K562 (cell line): ENCODE results near the gene CNTROB. TPM values are rescaled to one million over a fixed set of nuclear protein-coding genes. Genes with fewer than 3 reads are reported as not detected.
A peak's percentile ranks its signal among the peaks of the same experiment; 100 is the strongest.

Experiments
- ATAC-seq: fragments of 200-7000 bp; cut with Tn5 transposase; 3 replicates; pipeline ENCODE4 v1.9.1; 2020; ENCODE audit warnings: moderate library complexity
- BruUV-seq: library from RNA; stranded (reverse); fragments of 400-500 nt; replicated peaks from 2 replicates; lab custom pipeline; 2021; lab: Mats Ljungman, UMichigan
- CTCF ChIA-PET: fragments of 300-600 bp; formaldehyde crosslinking; extraction: SDS; loops from one replicate; lab custom pipeline; 2021; ENCODE audit warnings: low intra/inter-chr PET ratio; lab: Yijun Ruan, JAX
- POLR2A ChIA-PET: fragments of 300-600, 350-650 bp; sonication (Branson Sonifier 250); formaldehyde crosslinking; extraction: SDS; loops from one replicate; lab custom pipeline; 2021; ENCODE audit warnings: antibody characterized with exemption, inconsistent platforms; lab: Yijun Ruan, JAX
- DNase-seq, 4 experiments: peaks; one replicate each; pipeline versions ENCODE4 v3.0.0 to v3.0.0-alpha.2; 2011 to 2018; ENCODE audit warnings: low spot score in 3 of 4, mixed read lengths in 3 of 4; ENCODE audit errors: extremely low read depth in 1 of 4
- FAIRE-seq: peaks from 2 replicates; lab custom pipeline; 2011; peaks lifted over from hg19 to GRCh38; lab: Jason Lieb, UNC
- H2AFZ ChIP-seq: 2 replicates; pipeline ENCODE4 v1.6.0; 2011; ENCODE audit warnings: low read depth, low read length, control low read depth, inconsistent platforms
- H3K27ac ChIP-seq: fragments of 200-600 bp; 3 replicates; pipeline ENCODE4 v1.8.0; 2011; ENCODE audit warnings: low read depth, mild to moderate bottlenecking, control low read depth, inconsistent platforms, low read length, moderate library complexity, mixed read lengths; ENCODE audit errors: extremely low read depth
- H3K27me3 ChIP-seq, 2 experiments: fragments of 300-600 bp in 1 of 2; 2 replicates in 1 of 2; 3 replicates in 1 of 2; pipeline versions ENCODE4 v1.6.0 to v1.8.0; 2011; ENCODE audit warnings: inconsistent platforms in 2 of 2, low read length in 2 of 2, mild to moderate bottlenecking in 1 of 2, mixed read lengths in 1 of 2, moderate library complexity in 1 of 2; ENCODE audit not compliant: control insufficient read depth in 2 of 2, insufficient read depth in 2 of 2
- H3K36me3 ChIP-seq: fragments of 300-600 bp; 3 replicates; pipeline ENCODE4 v1.8.0; 2011; ENCODE audit warnings: mild to moderate bottlenecking, low read length, inconsistent platforms; ENCODE audit not compliant: control insufficient read depth, insufficient read depth
- H3K4me1 ChIP-seq, 2 experiments: fragments of 200-600 bp in 1 of 2; replicated peaks in 1 of 2; 2 replicates in 1 of 2; 3 replicates in 1 of 2; pipeline versions ENCODE4 v1.5.1 to v1.8.0; 2011; ENCODE audit warnings: inconsistent platforms in 2 of 2, low read length in 2 of 2, mild to moderate bottlenecking in 1 of 2, mixed read lengths in 1 of 2, moderate library complexity in 1 of 2; ENCODE audit not compliant: control insufficient read depth in 2 of 2, insufficient read depth in 2 of 2
- H3K4me2 ChIP-seq: 2 replicates; pipeline ENCODE4 v1.6.1; 2011; ENCODE audit warnings: low read length, control low read depth, inconsistent platforms, mixed read lengths; ENCODE audit not compliant: insufficient read depth
- H3K4me3 ChIP-seq: fragments of 200-600 bp; sonication (generic), shearing (Covaris generic); 2 replicates; pipeline ENCODE4 v1.5.1; 2016; ENCODE audit warnings: control low read depth, inconsistent platforms
- H3K79me2 ChIP-seq: fragments of 200-600 bp; 3 replicates; pipeline ENCODE4 v1.8.0; 2011; ENCODE audit warnings: low read length, inconsistent platforms; ENCODE audit not compliant: control insufficient read depth, insufficient read depth
- H3K9ac ChIP-seq, 2 experiments: 2 replicates each; pipeline versions ENCODE4 v1.6.0 to v1.6.1; 2011; ENCODE audit warnings: low read depth in 2 of 2, low read length in 2 of 2, control low read depth in 1 of 2, inconsistent platforms in 1 of 2, mild to moderate bottlenecking in 1 of 2, mixed read lengths in 1 of 2; ENCODE audit not compliant: insufficient read depth in 1 of 2
- H3K9me1 ChIP-seq: one replicate; pipeline ENCODE4 v1.6.0; 2011; ENCODE audit warnings: inconsistent platforms, mild to moderate bottlenecking, low read length, moderate library complexity; ENCODE audit not compliant: control insufficient read depth, insufficient read depth
- H3K9me3 ChIP-seq: replicated peaks from 2 replicates; pipeline ENCODE4 v1.5.1; 2011; ENCODE audit warnings: low read depth, low read length, inconsistent platforms; ENCODE audit not compliant: control insufficient read depth, insufficient read depth
- H4K20me1 ChIP-seq: replicated peaks from 2 replicates; pipeline ENCODE4 v1.6.1; 2011; ENCODE audit warnings: low read length, inconsistent platforms, mixed read lengths; ENCODE audit not compliant: control insufficient read depth, insufficient read depth
- ARID3A ChIP-seq: IDR thresholded peaks from 2 replicates; pipeline ENCODE4 v1.6.1; 2012; ENCODE audit warnings: low read depth, low read length, improper control_type of control experiment, borderline replicate concordance
- DLX4 ChIP-seq: fragments of 250-450 bp; sonication (Bioruptor Pico); IDR thresholded peaks from 2 replicates; pipeline ENCODE4 v1.6.1; 2021; ENCODE audit warnings: mild to moderate bottlenecking
- ESRRA ChIP-seq: fragments of 450-650 bp; IDR thresholded peaks from 2 replicates; pipeline ENCODE4 v1.6.1; 2014; ENCODE audit warnings: low read depth, mild to moderate bottlenecking, moderate library complexity, borderline replicate concordance
- HMG20B ChIP-seq: fragments of 250-450 bp; sonication (Bioruptor Pico); IDR thresholded peaks from 2 replicates; pipeline ENCODE4 v1.5.0; 2021; ENCODE audit warnings: mild to moderate bottlenecking
- NKRF ChIP-seq: fragments of 450-650 bp; IDR thresholded peaks from 2 replicates; pipeline ENCODE4 v1.6.1; 2016; ENCODE audit warnings: borderline replicate concordance
- RBM34 ChIP-seq: fragments of 200-400 bp; formaldehyde crosslinking; IDR thresholded peaks from 2 replicates; pipeline ENCODE4 v1.6.1; 2018; ENCODE audit warnings: low read length, borderline replicate concordance; ENCODE audit not compliant: insufficient read depth
- STAT5B ChIP-seq: fragments of 250-450 bp; sonication (Bioruptor Pico); IDR thresholded peaks from 2 replicates; pipeline ENCODE4 v1.8.0; 2021; ENCODE audit warnings: mild to moderate bottlenecking, inconsistent platforms
- ZBTB7A ChIP-seq: IDR thresholded peaks from 2 replicates; pipeline ENCODE4 v1.6.1; 2011; ENCODE audit warnings: low read depth, mild to moderate bottlenecking, low read length, moderate library complexity, borderline replicate concordance; ENCODE audit not compliant: control insufficient read depth
- ZNF121 ChIP-seq: sonication (generic); formaldehyde crosslinking; conservative IDR thresholded peaks from 2 replicates; pipeline ENCODE4 v1.8.0; 2022; ENCODE audit warnings: missing genetic modification reagents
- ZNF165 ChIP-seq: fragments of 250-450 bp; sonication (Bioruptor Pico); IDR thresholded peaks from 2 replicates; pipeline ENCODE4 v1.4.0; 2020; ENCODE audit warnings: borderline replicate concordance
- WGBS: fragments of 100-300 bp; shearing (Covaris generic); methylation state at CpG from one replicate; pipeline ENCODE4 v1.1.6; 2016; ENCODE audit warnings: low coverage, mixed read lengths; ENCODE audit not compliant: insufficient coverage; ENCODE audit errors: missing lambda C conversion rate; 5-methylcytosine and 5-hydroxymethylcytosine counted together
- in situ Hi-C: fragments of 300-500 bp; cut with MboI; formaldehyde crosslinking; loops from 4 replicates; pipeline ENCODE4 v1.15.0; 2018; ENCODE audit warnings: inconsistent platforms, mixed read lengths
- intact Hi-C: fragments of 100-400 bp; cut with micrococcal nuclease; formaldehyde crosslinking; loops from 2 replicates; pipeline ENCODE4 v1.14.2; 2022
- polyA plus RNA-seq, 8 experiments: library from polyadenylated mRNA; depleted of rRNA in 4 of 8; stranded (reverse) in 5 of 8; unstranded in 3 of 8; fragments of >200 nt; fragmentation: Nextera tagmentation in 2 of 8; fragmentation: Illumina TruSeq in 1 of 8; extraction: Ambion mirVana in 2 of 8; extraction: Trizol in 1 of 8; gene quantifications; 2 replicates each; pipeline versions ENCODE4 v1.2.1 to v1.2.3, GENCODE V29; 2011 to 2014; ENCODE audit warnings: inconsistent platforms in 1 of 8, missing spikeins in 1 of 8
- total RNA-seq, 7 experiments: library from RNA; depleted of rRNA in 6 of 7; stranded (reverse); fragments of >200 nt in 6 of 7; fragmentation: Illumina TruSeq in 2 of 7; extraction: Trizol in 2 of 7; gene quantifications; 2 replicates each; pipeline versions ENCODE4 v1.2.1 to v1.2.3, GENCODE V29; 2011 to 2021; ENCODE audit warnings: low replicate concordance in 1 of 7

Gene CNTROB
- total and polyA plus RNA-seq, 9 of the 15 experiments (the other 6 are each of a cell fraction or from before 2014, with no cell fraction given), result 1.9 to 33.3 (median 23.0) TPM

GRCh38 chr17:7922845-7923628, 9.0 kb upstream of the CNTROB start:
- WGBS, result 87% methylated on average over 19 of the region's 45 CpGs
- Histone ChIP-seq H3K27me3 (no peaks in the 10 kb centered on the region), H3K79me2 (no peaks in the 10 kb centered on the region)
- FAIRE-seq (no peak), ATAC-seq (no peak), DNase-seq (no peak)
- CTCF ChIA-PET, result no interaction called here
- TF ChIP-seq DLX4 (CRISPR knock-in tag) (no peak), ARID3A (no peak), ESRRA (no peak), STAT5B (CRISPR knock-in tag) (no peak), ZNF165 (no peak), ZNF121 (CRISPR knock-in tag) (no peak), RBM34 (no peak), NKRF (no peak), ZBTB7A (no peak), HMG20B (CRISPR knock-in tag) (no peak)
- TF ChIP-seq, all 486 proteins: peak for 0
- Histone ChIP-seq H3K36me3 (no peaks in the 10 kb centered on the region), H3K9me1 (no peaks in the 10 kb centered on the region), H3K27ac (no peak overlapping the region), H3K4me1 (peaks cover 0 to 6% of the 10 kb centered on the region in 2 experiments; a peak in 2 of 5 replicates), H3K9ac (peak overlapping the region in 1 of 2 experiments; percentile 26; a peak in 1 of 4 replicates), H3K4me3 (no peak overlapping the region), H3K9me3 (no peaks in the 10 kb centered on the region), H4K20me1 (no peaks in the 10 kb centered on the region), H3K4me2 (no peak overlapping the region), H2AFZ (no peak overlapping the region)
- intact Hi-C loops, result no loop called here
- in situ Hi-C loops, result no loop called here
- BruUV-seq, result no TSS peak
- POLR2A ChIA-PET, result interaction anchor here (0.6 kb wide), 1 partner anchor 12 kb away, joined by 3 read pairs; no protein-coding TSS in a partner anchor
